Stomach (tissue), 9 donors: Measurements from ENCODE around the gene PPFIA1. TPM values are rescaled to one million over a fixed set of nuclear protein-coding genes. Genes with fewer than 3 reads are reported as not detected.

Experiments
- DNase-seq, 2 donors: peaks; one replicate each; pipeline versions ENCODE4 v3.0.0 to v3.0.0-alpha.2; 2013 to 2019
- H3K27ac ChIP-seq, 5 donors: fragments of 200-600 bp in 4 of 5; sonication (generic) in 4 of 5; one replicate each; pipeline ENCODE4 v1.5.1; 2013 to 2019; ENCODE audit warnings: mild to moderate bottlenecking in 1 of 5, moderate library complexity in 1 of 5
- H3K27me3 ChIP-seq, 3 donors: fragments of 200-600 bp; sonication (generic); one replicate each; pipeline ENCODE4 v1.5.1; 2017 to 2019; ENCODE audit warnings: mixed run types in 1 of 3
- H3K36me3 ChIP-seq, 4 donors: fragments of 200-600 bp; sonication (generic); 1 replicate in 3 of 4; 2 replicates in 1 of 4; pipeline ENCODE4 v1.5.1; 2016 to 2019
- H3K4me1 ChIP-seq, 4 donors: fragments of 200-600 bp; sonication (generic); one replicate each; pipeline ENCODE4 v1.5.1; 2016 to 2019
- H3K4me3 ChIP-seq, 4 donors: fragments of 200-600 bp; sonication (generic) in 3 of 4; one replicate each; pipeline ENCODE4 v1.5.1; 2016 to 2019; ENCODE audit warnings: mild to moderate bottlenecking in 1 of 4
- H3K9me3 ChIP-seq, 4 donors: fragments of 200-600 bp; sonication (generic); one replicate each; pipeline ENCODE4 v1.5.1; 2016 to 2019
- CTCF ChIP-seq, 7 experiments: fragments of 450-650 bp in 4 of 7; fragments of 200-600 bp in 3 of 7; sonication (generic) in 3 of 7; IDR thresholded peaks; one replicate each; pipeline ENCODE4 v1.5.1; 2016 to 2019; ENCODE audit warnings: antibody characterized with exemption in 7 of 7, control low read depth in 2 of 7, mild to moderate bottlenecking in 1 of 7
- EP300 ChIP-seq: sonication (generic); formaldehyde crosslinking; IDR thresholded peaks from one replicate; pipeline ENCODE4 v1.6.1; 2017; ENCODE audit warnings: antibody characterized with exemption
- POLR2A ChIP-seq, 4 donors: fragments of 450-650 bp; IDR thresholded peaks; one replicate each; pipeline ENCODE4 v1.6.1; 2016; ENCODE audit warnings: antibody characterized with exemption in 4 of 4, control low read depth in 2 of 4, mild to moderate bottlenecking in 1 of 4, moderate library complexity in 1 of 4
- POLR2AphosphoS5 ChIP-seq, 3 donors: sonication (generic); formaldehyde crosslinking; IDR thresholded peaks; one replicate each; pipeline ENCODE4 v1.6.1; 2016; ENCODE audit warnings: antibody characterized with exemption in 3 of 3
- WGBS, 5 donors: extraction: QIAGEN DNeasy Blood & Tissue Kit in 3 of 5; methylation state at CpG; one replicate each; pipeline versions ENCODE4 v1.1.5 to v1.1.7; 2013 to 2018; 5-methylcytosine and 5-hydroxymethylcytosine counted together
- intact Hi-C: fragments of 100-400 bp; cut with DNase I; formaldehyde crosslinking; loops from one replicate; pipeline ENCODE4 v1.15.1; 2023; ENCODE audit warnings: low total_unique reads
- polyA plus RNA-seq, 3 donors: library from polyadenylated mRNA; stranded (reverse); fragments of 200-250 nt; gene quantifications; one replicate each; pipeline ENCODE4 v1.2.3, GENCODE V29; 2013
- total RNA-seq, 5 donors: library from RNA; depleted of rRNA; stranded (reverse); fragments of >200 nt; gene quantifications; one replicate each; pipeline versions ENCODE4 v1.1.0 to v1.2.3, GENCODE V29; 2014 to 2016
- donor health status: healthy with polysubstance abuse.
- donor health status: Bipolar disorder and iron deficiency.
- donor health status: healthy.

Gene PPFIA1
- total and polyA plus RNA-seq, 8 donors, result 10.8 to 108 (median 35.5) TPM

DNA sequence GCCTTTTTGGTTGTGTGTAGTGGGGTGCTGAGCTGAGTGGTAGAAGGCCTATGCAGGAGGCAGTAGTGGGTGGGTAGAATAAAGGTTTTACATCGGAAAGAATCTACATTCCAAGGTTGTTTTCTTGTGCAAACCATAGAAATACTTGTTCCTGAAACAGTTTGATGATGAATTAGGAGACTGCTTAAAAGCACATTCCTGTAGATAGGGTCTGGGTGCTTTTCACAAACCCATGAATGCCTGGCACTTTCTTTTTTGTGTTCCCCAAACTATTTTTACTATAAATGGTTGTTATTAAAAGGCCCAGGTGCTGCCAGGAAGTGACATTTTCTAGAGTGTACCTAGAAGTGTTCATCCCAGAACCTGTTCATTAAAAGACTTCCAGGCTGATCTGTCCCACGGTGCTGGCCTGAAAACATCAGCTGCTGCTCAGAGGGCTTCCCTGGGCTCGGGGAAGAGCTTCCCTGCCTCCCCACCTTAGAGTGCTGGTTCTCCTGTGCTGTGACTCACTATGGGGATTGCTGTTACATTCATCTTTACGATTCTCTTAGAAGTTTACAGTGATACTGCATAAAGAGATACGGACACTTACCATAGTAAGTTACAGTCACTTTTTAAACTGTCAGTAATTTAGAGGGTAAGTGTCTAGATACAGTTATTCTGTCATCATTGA is 27.9 kb downstream of the PPFIA1 start:
- H3K4me1 ChIP-seq, result peaks cover 0 to 26% (median 3%) of the 10 kb centered on the region in 4 donors
- DNase-seq, result no peak
- WGBS, 5 donors, result 87 to 92% (median 89%) methylated on average over 5 of the region's 5 CpGs
- no peaks in the 10 kb centered on the region for H3K27me3 ChIP-seq
- intact Hi-C loops, result no loop called here
- peaks cover 3 to 49% (median 29%) of the 10 kb centered on the region in 4 donors for H3K36me3 ChIP-seq
- no peak overlapping the region for H3K27ac ChIP-seq
- no peak for TF ChIP-seq EP300
- no peaks in the 10 kb centered on the region for H3K9me3 ChIP-seq
- H3K4me3 ChIP-seq, result no peak overlapping the region

- no peak overlapping the region for H3K4me3 ChIP-seq
- WGBS, 5 donors, result 93 to 99% (median 96%) methylated on average over 11 of the region's 11 CpGs
- DNase-seq, result no peak
- TF ChIP-seq CTCF (IDR thresholded peaks at IDR 0.05), result no peak
- TF ChIP-seq EP300, result no peak
- no peak for TF ChIP-seq POLR2AphosphoS5 (IDR thresholded peaks at IDR 0.05)
- TF ChIP-seq POLR2A (IDR thresholded peaks at IDR 0.05), result no peak
- H3K9me3 ChIP-seq, result no peaks in the 10 kb centered on the region
- H3K27ac ChIP-seq, result no peak overlapping the region
- peaks cover 0 to 38% (median 4%) of the 10 kb centered on the region in 4 donors for H3K4me1 ChIP-seq
- no peaks in the 10 kb centered on the region for H3K27me3 ChIP-seq
- H3K36me3 ChIP-seq, result peaks cover 0 to 43% (median 21%) of the 10 kb centered on the region in 4 donors
- intact Hi-C loops, result no loop called here
Measured at GRCh38 chr11:70299636-70300035, 29.1 kb downstream of the PPFIA1 start.

DNA sequence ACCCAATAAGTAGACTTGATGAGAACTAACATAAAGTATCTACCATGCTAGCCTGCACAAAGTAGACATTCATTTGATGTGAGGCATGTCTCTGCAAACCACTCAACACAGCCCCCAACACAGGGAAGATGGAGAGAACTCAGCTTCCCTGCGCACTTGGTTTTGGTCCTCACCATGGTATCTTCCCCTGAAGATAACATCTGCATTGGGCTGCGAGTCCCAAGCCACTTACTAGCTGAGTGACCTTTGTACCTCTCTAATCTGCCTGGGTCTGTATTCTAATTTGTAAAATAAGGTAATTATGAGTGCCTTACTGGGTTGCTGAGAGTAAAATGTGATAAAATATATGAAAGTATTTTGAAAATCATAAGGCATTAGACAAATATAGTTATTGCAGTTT is 30.7 kb downstream of the PPFIA1 start:
- WGBS, 5 donors, result 64 to 77% (median 71%) methylated on average over 2 of the region's 2 CpGs
- intact Hi-C loops, result no loop called here

GRCh38 chr11:70301721-70302418 is 31.4 kb downstream of the PPFIA1 start:
- Histone ChIP-seq H3K4me3 (no peak overlapping the region), H3K9me3 (no peaks in the 10 kb centered on the region), H3K36me3 (peaks cover 0 to 44% (median 23%) of the 10 kb centered on the region in 4 donors), H3K4me1 (peaks cover 0 to 58% (median 7%) of the 10 kb centered on the region in 4 donors), H3K27ac (no peak overlapping the region), H3K27me3 (no peaks in the 10 kb centered on the region)
- TF ChIP-seq CTCF (IDR thresholded peaks at IDR 0.05) (no peak), EP300 (no peak), POLR2AphosphoS5 (IDR thresholded peaks at IDR 0.05) (no peak), POLR2A (IDR thresholded peaks at IDR 0.05) (no peak)
- no peak for DNase-seq
- intact Hi-C loops, result no loop called here
- 92 to 94% (median 93%) methylated on average over 13 of the region's 13 CpGs for WGBS, 5 donors

More for the DNA sequence above, 30.7 kb downstream of the PPFIA1 start:
- no peak overlapping the region for H3K27ac ChIP-seq
- H3K36me3 ChIP-seq, result peaks cover 0 to 47% (median 24%) of the 10 kb centered on the region in 4 donors
- DNase-seq, result no peak
- H3K4me3 ChIP-seq, result no peak overlapping the region
- TF ChIP-seq POLR2AphosphoS5 (IDR thresholded peaks at IDR 0.05) (no peak), EP300 (no peak), CTCF (IDR thresholded peaks at IDR 0.05) (no peak), POLR2A (IDR thresholded peaks at IDR 0.05) (no peak)
- peaks cover 0 to 52% (median 4%) of the 10 kb centered on the region in 4 donors for H3K4me1 ChIP-seq
- H3K27me3 ChIP-seq, result no peaks in the 10 kb centered on the region
- H3K9me3 ChIP-seq, result no peaks in the 10 kb centered on the region

GRCh38 chr11:70302419-70302752 is 31.9 kb downstream of the PPFIA1 start:
- no peak overlapping the region for H3K4me3 ChIP-seq
- WGBS, 5 donors, result 81 to 88% (median 85%) methylated on average over 7 of the region's 7 CpGs
- H3K27ac ChIP-seq, result no peak overlapping the region
- intact Hi-C loops, result no loop called here
- no peak for DNase-seq
- H3K9me3 ChIP-seq, result no peaks in the 10 kb centered on the region
- H3K36me3 ChIP-seq, result peaks cover 0 to 41% (median 21%) of the 10 kb centered on the region in 4 donors
- H3K4me1 ChIP-seq, result peaks cover 0 to 64% (median 11%) of the 10 kb centered on the region in 4 donors
- no peak for TF ChIP-seq POLR2A (IDR thresholded peaks at IDR 0.05)
- TF ChIP-seq POLR2AphosphoS5 (IDR thresholded peaks at IDR 0.05), result no peak
- no peak for TF ChIP-seq CTCF (IDR thresholded peaks at IDR 0.05)
- no peak for TF ChIP-seq EP300
- H3K27me3 ChIP-seq, result no peaks in the 10 kb centered on the region
